ENCODE data around the gene ARID3B. TPM values are rescaled to one million over a fixed set of nuclear protein-coding genes. Genes with fewer than 3 reads are reported as not detected.
A peak's percentile ranks its signal among the peaks of the same experiment; 100 is the strongest.

The ARID3B gene
- total RNA-seq, 1 experiment from 2014 or later = 101 TPM

- Histone ChIP-seq H3K56ac (ENCODE audit: insufficient read length, low read depth, low read length) (no peak overlapping the region), H3K27me3 (ENCODE audit: insufficient read depth, low read length) (no peaks in the 10 kb centered on the region), H3K9me3 (ENCODE audit: control insufficient read depth, low read depth, low read length) (no peaks in the 10 kb centered on the region), H2AFZ (ENCODE audit: low read length) (no peak overlapping the region), H3K4me1 (ENCODE audit: insufficient read depth, low read length) (no peaks in the 10 kb centered on the region), H3K79me2 (ENCODE audit: insufficient read depth, low read length) (no peaks in the 10 kb centered on the region), H3T11ph (ENCODE audit: low read length) (no peak overlapping the region), H3K79me1 (ENCODE audit: insufficient read depth, low read depth, low read length, poor library complexity, severe bottlenecking) (no peaks in the 10 kb centered on the region), H3K27ac (ENCODE audit: insufficient read length, low read depth, low read length) (no peak overlapping the region), H2BK15ac (ENCODE audit: low read depth, low read length) (no peak overlapping the region), H3K9ac (ENCODE audit: extremely low read depth, insufficient read length, low read length) (no peak overlapping the region), H4K8ac (replicated peaks; ENCODE audit: insufficient read length, low read depth, low read length) (no peak overlapping the region), H4K5ac (ENCODE audit: insufficient read length, low read depth, low read length) (no peak overlapping the region), H3K23ac (ENCODE audit: insufficient read length, low read depth, low read length) (no peak overlapping the region), H2BK5ac (ENCODE audit: insufficient read length, low read length) (no peak overlapping the region), H4K20me1 (ENCODE audit: control insufficient read depth, insufficient read depth, insufficient read length) (no peaks in the 10 kb centered on the region), H3K23me2 (ENCODE audit: insufficient read length, low read depth, low read length, poor library complexity, severe bottlenecking) (no peaks in the 10 kb centered on the region), H2BK12ac (ENCODE audit: insufficient read length, low read depth, low read length) (no peak overlapping the region), H3K14ac (ENCODE audit: insufficient read depth, low read length) (no peak overlapping the region; the same call in 1 of the 2 replicates), H3K18ac (ENCODE audit: insufficient read length, low read depth, low read length) (no peak overlapping the region), H2BK120ac (ENCODE audit: low read depth, low read length, poor library complexity, severe bottlenecking) (no peak overlapping the region), H2AK5ac (ENCODE audit: insufficient read length, low read length) (no peak overlapping the region), H2BK20ac (ENCODE audit: low read depth, low read length, poor library complexity, severe bottlenecking) (no peak overlapping the region), H3K4ac (ENCODE audit: low read depth, low read length) (no peak overlapping the region), H4K91ac (ENCODE audit: insufficient read length, low read depth, low read length) (no peak overlapping the region), H3K4me2 (ENCODE audit: insufficient read depth, insufficient read length, low read length) (no peak overlapping the region)
- DNase-seq = no peak
- no peak for TF ChIP-seq CTCF (conservative IDR thresholded peaks at IDR 0.05)
- WGBS (ENCODE audit: extremely low coverage, insufficient read length, low lambda C conversion rate) = no CpG with 5 or more reads among the region's 6 CpGs
- Mint-ChIP-seq H3K27ac (peak overlapping the region in 2 of 3 experiments; percentile 24 to 75; a peak in 2 of 7 replicates), H3K9me3 (0 out of 5 replicates have a peak, but pooled peaks cover 0 to 2% of the 10 kb centered on the region in 2 experiments), H3K4me1 (no peaks in the 10 kb centered on the region), H3K4me3 (no peak overlapping the region), H3K27me3 (ENCODE audit: low read depth) (no peaks in the 10 kb centered on the region), H3K36me3 (ENCODE audit: insufficient read depth in 1 of 3, low read depth in 3 of 3) (peaks cover 3 to 9% (median 8%) of the 10 kb centered on the region in 3 experiments; a peak in 4 of 7 replicates)
Measured at GRCh38 chr15:74505837-74506514, 35.0 kb upstream of the ARID3B start.
